ENCODE measurements around the gene FAF1. TPM values are rescaled to one million over a fixed set of nuclear protein-coding genes. Genes with fewer than 3 reads are reported as not detected.

FAF1 gene
- total RNA-seq, 1 donor from 2014 or later: 58.8 TPM

DNA sequence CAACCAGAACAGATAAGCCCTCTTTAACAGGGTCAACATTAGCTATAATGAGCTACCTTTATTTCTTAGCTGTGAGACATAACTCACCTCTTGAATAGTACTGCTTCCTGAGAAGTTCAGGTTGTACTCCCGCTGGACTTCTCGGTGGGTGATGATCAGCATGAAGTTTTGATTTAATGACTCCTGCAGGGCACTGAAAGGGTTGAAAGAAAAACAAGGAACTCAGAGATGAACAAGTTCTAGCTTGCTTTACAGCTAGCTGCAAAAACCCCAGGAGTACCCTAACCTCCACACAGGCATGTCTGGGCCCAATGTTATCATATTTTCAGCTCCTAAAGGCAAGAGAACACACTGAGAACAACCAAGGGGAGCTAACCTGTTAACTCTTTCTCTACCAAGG is 254.4 kb downstream of the FAF1 start:
- Mint-ChIP-seq H3K27me3 (ENCODE audit: insufficient read depth) (no peaks in the 10 kb centered on the region), H3K4me3 (no peak overlapping the region), H3K36me3 (ENCODE audit: low read depth) (no peaks in the 10 kb centered on the region), H3K27ac (no peak overlapping the region), H3K9me3 (no peaks in the 10 kb centered on the region), H3K4me1 (ENCODE audit: low read depth) (no peaks in the 10 kb centered on the region)
- no peak for DNase-seq (ENCODE audit: low spot score)
- intact Hi-C loops (cut with micrococcal nuclease): loop anchor here (10.0 kb wide), 1 partner anchor 281 kb away; the partner anchor contains the start of gene DMRTA2

DNA sequence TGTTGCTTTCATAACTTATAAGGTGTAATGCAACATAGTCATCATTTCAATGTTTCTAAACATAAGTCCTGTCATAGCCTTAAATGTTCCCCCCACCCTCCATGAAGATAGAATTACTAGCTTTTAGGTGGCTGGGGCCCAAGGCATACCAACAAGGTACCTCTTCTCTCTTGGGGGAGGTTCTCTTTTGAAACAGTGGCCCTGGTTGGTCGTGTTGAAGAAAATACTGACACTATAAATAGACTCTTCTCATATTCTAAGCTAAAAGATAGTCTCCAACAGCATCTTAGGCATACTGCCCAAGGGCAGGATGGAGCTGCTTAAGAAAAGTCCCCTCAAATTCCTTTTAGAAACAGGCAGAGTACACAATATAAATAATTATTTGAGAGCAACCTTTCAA is 255.0 kb downstream of the FAF1 start:
- Mint-ChIP-seq H3K4me3 (no peak overlapping the region), H3K27me3 (ENCODE audit: insufficient read depth) (no peaks in the 10 kb centered on the region), H3K27ac (no peak overlapping the region), H3K9me3 (no peaks in the 10 kb centered on the region), H3K36me3 (ENCODE audit: low read depth) (no peaks in the 10 kb centered on the region), H3K4me1 (ENCODE audit: low read depth) (no peaks in the 10 kb centered on the region)
- no peak for DNase-seq (ENCODE audit: low spot score)
- intact Hi-C loops (cut with micrococcal nuclease): loop anchor here (10.0 kb wide), 1 partner anchor 280 kb away; the partner anchor contains the start of gene DMRTA2

DNA sequence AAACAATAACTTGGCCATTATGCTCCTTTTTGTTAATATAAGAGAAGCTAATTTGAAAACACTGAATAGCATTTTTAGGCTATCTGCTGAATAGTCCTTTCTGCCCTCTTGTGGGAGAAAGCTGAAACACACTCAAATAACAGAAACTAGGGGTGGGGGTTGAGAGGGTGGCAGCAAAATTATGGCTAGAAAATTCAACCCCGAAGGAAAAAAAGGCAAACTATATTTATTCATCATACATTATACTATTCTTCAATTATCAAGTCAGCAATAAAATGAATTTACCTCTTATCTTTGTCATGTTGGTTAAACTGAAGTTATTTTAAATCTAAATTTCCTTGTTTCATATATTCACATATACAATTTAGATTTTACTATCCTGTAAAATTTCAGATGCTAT is 255.9 kb downstream of the FAF1 start:
- Mint-ChIP-seq H3K36me3 (ENCODE audit: low read depth) (no peaks in the 10 kb centered on the region), H3K4me1 (ENCODE audit: low read depth) (no peaks in the 10 kb centered on the region), H3K9me3 (no peaks in the 10 kb centered on the region), H3K27ac (no peak overlapping the region), H3K4me3 (no peak overlapping the region), H3K27me3 (ENCODE audit: insufficient read depth) (no peaks in the 10 kb centered on the region)
- DNase-seq (ENCODE audit: low spot score): no peak
- intact Hi-C loops (cut with micrococcal nuclease): loop anchor here (1.0 to 10.0 kb wide), 2 partner anchors 279 to 336 kb away; partner anchors contain the start of gene DMRTA2

DNA sequence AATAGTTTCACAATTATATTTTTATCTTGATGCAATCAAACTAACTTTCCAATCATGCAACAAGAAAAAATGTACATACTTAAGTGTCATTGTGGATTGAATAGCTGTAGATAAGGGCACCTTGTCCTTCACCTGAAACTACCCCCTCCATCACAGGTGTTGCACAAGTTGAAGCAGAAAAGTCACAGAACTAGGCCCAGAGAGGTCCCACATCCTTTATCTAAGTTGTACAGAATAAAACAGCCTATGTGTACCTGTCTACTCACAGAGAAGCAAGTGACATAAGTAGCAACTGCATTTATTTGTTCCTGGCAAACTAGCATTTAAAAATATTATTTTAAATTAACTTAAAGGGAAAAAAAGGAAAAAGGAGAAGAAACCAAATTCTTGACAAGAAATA is 256.8 kb downstream of the FAF1 start:
- no peak overlapping the region for H3K4me3 Mint-ChIP-seq
- no peaks in the 10 kb centered on the region for H3K36me3 Mint-ChIP-seq (ENCODE audit: low read depth)
- H3K4me1 Mint-ChIP-seq (ENCODE audit: low read depth): no peaks in the 10 kb centered on the region
- no peaks in the 10 kb centered on the region for H3K9me3 Mint-ChIP-seq
- H3K27me3 Mint-ChIP-seq (ENCODE audit: insufficient read depth): no peaks in the 10 kb centered on the region
- intact Hi-C loops (cut with micrococcal nuclease): loop anchor here (10.0 kb wide), 1 partner anchor 278 kb away; the partner anchor contains the start of gene DMRTA2
- H3K27ac Mint-ChIP-seq: no peak overlapping the region
- DNase-seq (ENCODE audit: low spot score): no peak

DNA sequence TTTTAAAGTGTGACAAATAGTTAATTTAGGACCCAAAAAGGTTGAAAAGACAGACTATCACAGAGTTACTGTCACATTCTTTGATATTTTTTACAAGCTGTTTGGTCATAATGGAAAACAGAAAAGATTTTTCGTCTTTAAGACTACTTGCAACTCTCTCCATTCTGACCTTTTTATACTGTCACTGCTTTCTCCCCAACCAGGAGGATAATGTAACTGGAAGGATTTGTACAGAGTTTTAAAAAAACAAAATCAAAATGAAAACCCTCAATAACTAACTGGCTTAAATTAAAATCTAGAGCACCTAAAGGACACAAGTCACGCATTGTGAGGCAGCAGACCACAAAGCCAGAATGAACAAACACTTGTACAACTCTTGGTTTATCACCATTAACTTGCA is 257.7 kb downstream of the FAF1 start:
- Mint-ChIP-seq H3K27ac (no peak overlapping the region), H3K27me3 (ENCODE audit: insufficient read depth) (no peaks in the 10 kb centered on the region), H3K9me3 (no peaks in the 10 kb centered on the region), H3K4me3 (no peak overlapping the region), H3K36me3 (ENCODE audit: low read depth) (no peaks in the 10 kb centered on the region), H3K4me1 (ENCODE audit: low read depth) (no peaks in the 10 kb centered on the region)
- intact Hi-C loops (cut with micrococcal nuclease): loop anchor here (10.0 kb wide), 1 partner anchor 278 kb away; the partner anchor contains the start of gene DMRTA2
- no peak for DNase-seq (ENCODE audit: low spot score)

DNA sequence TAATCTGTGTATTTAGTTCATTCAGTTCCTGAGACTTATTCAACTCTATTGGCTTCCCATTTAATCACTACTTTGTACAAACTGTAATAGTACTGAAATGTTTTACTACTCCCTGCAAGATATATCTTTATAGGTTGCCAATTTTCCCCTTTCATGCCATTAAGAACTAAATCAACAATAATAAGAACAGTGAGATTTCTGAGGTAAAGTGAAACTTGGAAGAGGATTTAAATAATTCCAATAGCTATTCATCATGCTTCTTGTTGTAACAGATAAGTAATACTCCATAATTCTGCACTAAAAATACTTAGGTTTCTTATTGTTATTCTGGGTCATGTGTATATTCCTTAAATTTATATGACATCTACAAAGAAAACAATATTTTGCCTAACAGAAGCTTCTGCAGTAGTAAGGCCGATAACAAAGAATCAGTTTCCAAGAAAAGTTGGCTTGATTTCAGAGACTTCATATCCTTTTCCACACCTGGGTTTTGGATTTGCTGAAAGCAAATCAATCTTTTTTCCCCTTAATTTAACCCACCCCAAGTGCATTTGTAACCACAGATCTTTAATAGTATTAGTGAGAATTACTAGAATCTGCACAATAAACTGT is 258.3 kb downstream of the FAF1 start:
- Mint-ChIP-seq H3K9me3 (no peaks in the 10 kb centered on the region), H3K27ac (no peak overlapping the region)

DNA sequence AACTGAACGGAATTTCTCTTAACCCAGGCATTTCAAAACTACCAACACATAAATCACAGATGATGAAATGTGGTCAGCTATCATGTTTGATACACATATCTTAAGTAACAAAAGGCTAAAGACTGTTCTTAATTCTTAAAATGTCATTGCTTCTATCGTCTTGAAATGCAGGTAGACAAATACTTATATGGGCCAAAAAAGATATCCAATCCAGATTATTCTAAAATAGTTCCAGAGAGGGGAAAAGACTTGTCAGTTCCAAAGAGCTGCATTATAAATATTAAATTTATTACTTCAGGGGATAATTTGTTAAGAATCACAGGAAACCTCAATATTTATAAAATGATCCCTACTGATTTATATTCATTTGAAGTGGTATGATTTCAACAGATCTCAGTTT is 259.4 kb downstream of the FAF1 start:
- Mint-ChIP-seq H3K4me1 (ENCODE audit: low read depth) (no peaks in the 10 kb centered on the region), H3K36me3 (ENCODE audit: low read depth) (no peaks in the 10 kb centered on the region), H3K27ac (no peak overlapping the region), H3K4me3 (no peak overlapping the region), H3K27me3 (ENCODE audit: insufficient read depth) (no peaks in the 10 kb centered on the region), H3K9me3 (no peaks in the 10 kb centered on the region)
- no peak for DNase-seq (ENCODE audit: low spot score)
- intact Hi-C loops (cut with micrococcal nuclease): loop anchor here (10.0 kb wide), 1 partner anchor 276 kb away; the partner anchor contains the start of gene DMRTA2

More for the DNA sequence above, 258.3 kb downstream of the FAF1 start:
- Mint-ChIP-seq H3K27me3 (ENCODE audit: insufficient read depth) (no peaks in the 10 kb centered on the region), H3K4me1 (ENCODE audit: low read depth) (no peaks in the 10 kb centered on the region), H3K36me3 (ENCODE audit: low read depth) (no peaks in the 10 kb centered on the region), H3K4me3 (no peak overlapping the region)
- intact Hi-C loops (cut with micrococcal nuclease): loop anchor here (10.0 kb wide), 1 partner anchor 277 kb away; the partner anchor contains the start of gene DMRTA2
- DNase-seq (ENCODE audit: low spot score): no peak

DNA sequence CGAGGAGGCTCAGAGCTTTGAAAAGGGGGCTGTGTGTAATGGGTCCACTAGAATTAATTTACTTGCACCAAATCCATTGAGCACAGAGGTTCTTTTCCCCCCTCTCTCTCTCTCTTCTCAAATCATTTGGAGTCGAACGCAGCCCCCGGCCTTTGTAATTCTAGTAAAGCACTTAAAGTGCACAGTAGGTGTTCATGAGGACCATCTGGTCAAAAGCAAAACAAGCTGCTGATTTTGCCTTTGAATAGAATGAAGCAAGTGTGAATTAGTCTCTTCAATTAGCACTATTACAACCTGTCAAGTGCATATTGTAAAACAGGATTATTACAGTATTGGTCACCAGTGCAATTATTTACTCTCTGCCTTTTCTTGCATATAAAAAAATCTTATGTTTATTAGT is 259.9 kb downstream of the FAF1 start:
- Mint-ChIP-seq H3K4me3 (no peak overlapping the region), H3K27ac (no peak overlapping the region), H3K27me3 (ENCODE audit: insufficient read depth) (no peaks in the 10 kb centered on the region), H3K36me3 (ENCODE audit: low read depth) (no peaks in the 10 kb centered on the region), H3K9me3 (no peaks in the 10 kb centered on the region), H3K4me1 (ENCODE audit: low read depth) (no peaks in the 10 kb centered on the region)
- intact Hi-C loops (cut with micrococcal nuclease): loop anchor here (10.0 kb wide), 1 partner anchor 275 kb away; the partner anchor contains the start of gene DMRTA2
- no peak for DNase-seq (ENCODE audit: low spot score)

DNA sequence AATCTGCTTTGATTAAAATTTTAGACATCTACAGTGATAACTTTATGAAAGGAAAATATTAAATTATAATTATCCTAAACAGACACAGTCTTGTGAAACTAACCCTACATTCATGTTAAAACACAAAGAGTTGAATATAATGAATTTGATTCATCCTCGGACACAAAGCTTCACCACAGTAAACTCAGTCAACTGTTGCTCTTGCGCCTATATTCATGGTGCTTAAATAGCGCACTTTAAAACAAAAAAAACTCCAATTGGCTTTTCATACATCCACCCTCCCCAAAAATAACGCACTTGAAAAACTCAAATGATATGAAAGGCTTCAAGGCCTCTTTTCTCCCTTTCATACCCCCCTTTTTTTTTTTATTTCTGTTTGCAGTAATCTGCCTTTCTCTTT is 260.3 kb downstream of the FAF1 start:
- Mint-ChIP-seq H3K4me1 (ENCODE audit: low read depth) (no peaks in the 10 kb centered on the region), H3K9me3 (no peaks in the 10 kb centered on the region), H3K36me3 (ENCODE audit: low read depth) (no peaks in the 10 kb centered on the region), H3K4me3 (no peak overlapping the region), H3K27ac (no peak overlapping the region), H3K27me3 (ENCODE audit: insufficient read depth) (no peaks in the 10 kb centered on the region)
- DNase-seq (ENCODE audit: low spot score): no peak
- intact Hi-C loops (cut with micrococcal nuclease): loop anchor here (10.0 kb wide), 1 partner anchor 275 kb away; the partner anchor contains the start of gene DMRTA2

DNA sequence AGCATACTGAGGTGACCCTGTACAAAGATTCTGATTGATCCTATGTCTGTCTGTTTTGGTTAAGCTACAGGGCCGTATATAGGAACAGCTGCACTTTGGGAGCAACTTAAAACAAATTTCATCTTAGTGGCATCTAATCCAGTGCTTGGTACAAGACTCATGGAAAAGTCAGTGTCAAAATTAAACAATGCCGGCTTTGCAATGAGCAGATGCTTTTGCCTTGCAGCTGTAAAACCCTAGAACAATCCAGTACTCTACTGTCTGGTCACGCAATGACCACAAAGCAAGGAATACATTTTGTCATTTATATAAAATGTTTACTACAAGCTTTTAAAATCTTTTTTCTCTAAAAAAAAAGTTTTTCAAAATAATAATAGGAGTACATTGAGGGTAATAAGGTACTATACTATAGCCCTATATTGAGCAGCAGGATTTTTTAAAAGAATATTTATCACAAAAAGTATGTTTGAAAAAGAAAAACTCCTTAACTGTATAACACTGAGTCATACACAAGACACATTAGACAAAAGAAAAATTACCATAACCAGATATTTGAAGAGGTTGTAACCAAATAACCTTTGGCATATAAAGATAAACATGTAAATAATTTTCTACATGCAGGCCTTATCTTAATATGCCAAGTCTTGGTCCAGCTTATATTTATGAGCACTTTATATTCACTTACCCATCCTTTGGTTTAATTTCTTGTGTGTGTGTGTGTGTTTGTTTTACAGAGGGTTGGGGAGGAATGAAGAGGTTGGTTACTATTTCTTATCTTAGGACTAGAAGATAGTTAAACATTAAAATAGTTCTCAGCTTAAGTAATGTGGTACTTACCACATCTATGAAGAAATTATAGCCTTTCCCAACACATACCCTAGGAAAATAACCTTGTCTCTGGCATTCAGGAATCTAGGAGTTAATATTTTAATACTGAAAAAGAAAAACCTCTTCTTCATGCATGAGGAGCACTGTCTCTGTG is 262.3 kb downstream of the FAF1 start:
- no peak overlapping the region for H3K27ac Mint-ChIP-seq
- no peak for DNase-seq (ENCODE audit: low spot score)
- no peaks in the 10 kb centered on the region for H3K27me3 Mint-ChIP-seq (ENCODE audit: insufficient read depth)
- no peaks in the 10 kb centered on the region for H3K4me1 Mint-ChIP-seq (ENCODE audit: low read depth)
- no peaks in the 10 kb centered on the region for H3K36me3 Mint-ChIP-seq (ENCODE audit: low read depth)
- intact Hi-C loops (cut with micrococcal nuclease): no loop called here
- H3K9me3 Mint-ChIP-seq: no peaks in the 10 kb centered on the region
- no peak overlapping the region for H3K4me3 Mint-ChIP-seq

DNA sequence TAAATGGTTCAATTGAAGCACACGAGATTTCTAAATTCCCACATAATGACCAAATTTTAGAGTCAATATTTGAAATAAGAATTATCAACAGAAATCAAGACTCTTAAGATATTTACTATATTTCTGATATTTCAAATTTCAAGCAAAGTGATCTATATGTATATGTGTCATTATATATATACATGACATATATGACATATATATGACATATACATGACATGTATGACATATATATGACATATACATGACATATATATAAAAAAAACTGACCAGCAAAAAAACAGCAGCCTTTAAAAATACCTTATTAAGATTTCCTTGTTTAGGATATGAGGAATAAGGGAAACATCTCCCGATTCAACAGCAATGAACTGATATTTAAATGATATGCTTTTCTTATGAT is 266.2 kb downstream of the FAF1 start:
- no peak overlapping the region for H3K27ac Mint-ChIP-seq
- no peaks in the 10 kb centered on the region for H3K9me3 Mint-ChIP-seq
- DNase-seq (ENCODE audit: low spot score): no peak
- no peaks in the 10 kb centered on the region for H3K27me3 Mint-ChIP-seq (ENCODE audit: insufficient read depth)
- intact Hi-C loops (cut with micrococcal nuclease): no loop called here
- no peaks in the 10 kb centered on the region for H3K4me1 Mint-ChIP-seq (ENCODE audit: low read depth)
- no peak overlapping the region for H3K4me3 Mint-ChIP-seq
- peaks cover 4% of the 10 kb centered on the region for H3K36me3 Mint-ChIP-seq (ENCODE audit: low read depth)

DNA sequence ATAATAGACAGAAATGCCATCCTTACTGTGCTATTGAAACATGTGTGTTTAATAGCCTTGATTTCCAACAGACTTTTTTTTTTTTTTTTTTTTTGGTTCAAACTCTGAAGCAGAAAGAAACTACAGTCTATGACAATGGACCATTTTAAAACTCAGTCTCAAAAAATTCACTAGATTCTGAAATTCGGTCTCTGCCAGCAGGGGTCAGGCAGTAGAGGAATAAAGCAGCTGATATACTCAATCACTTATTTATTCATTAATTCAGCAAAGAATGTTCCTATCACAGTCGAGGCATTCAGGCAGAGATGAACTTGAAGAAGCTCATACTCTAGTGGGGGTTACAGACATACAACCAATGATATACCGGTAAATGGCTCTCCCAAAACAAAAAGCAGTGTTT is 275.9 kb downstream of the FAF1 start:
- H3K27me3 Mint-ChIP-seq (ENCODE audit: insufficient read depth): no peaks in the 10 kb centered on the region
- intact Hi-C loops (cut with micrococcal nuclease): no loop called here
- no peaks in the 10 kb centered on the region for H3K4me1 Mint-ChIP-seq (ENCODE audit: low read depth)
- H3K27ac Mint-ChIP-seq: no peak overlapping the region
- DNase-seq (ENCODE audit: low spot score): no peak
- no peak overlapping the region for H3K4me3 Mint-ChIP-seq
- no peaks in the 10 kb centered on the region for H3K9me3 Mint-ChIP-seq
- no peaks in the 10 kb centered on the region for H3K36me3 Mint-ChIP-seq (ENCODE audit: low read depth)

DNA sequence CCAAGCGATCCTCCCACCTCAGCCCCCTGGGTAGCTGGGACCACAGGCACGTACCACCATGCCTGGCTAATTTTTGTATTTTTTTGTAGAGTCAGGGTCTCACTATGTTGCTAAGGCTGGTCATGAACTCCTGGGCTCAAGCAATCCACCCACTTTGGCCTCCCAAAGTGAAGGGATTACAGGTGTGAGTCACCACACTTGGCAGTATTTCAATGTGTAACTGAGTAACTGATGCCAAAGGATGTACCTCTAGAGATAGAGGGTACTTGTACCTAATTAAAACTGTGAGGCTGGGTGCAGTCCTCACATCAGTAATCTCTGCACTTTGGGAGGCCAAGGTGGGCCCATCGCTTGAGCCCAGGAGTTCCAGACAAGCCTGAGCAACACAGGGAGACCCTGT is 278.1 kb downstream of the FAF1 start:
- Mint-ChIP-seq H3K27ac (no peak overlapping the region), H3K4me1 (ENCODE audit: low read depth) (no peaks in the 10 kb centered on the region), H3K9me3 (no peaks in the 10 kb centered on the region), H3K4me3 (no peak overlapping the region), H3K27me3 (ENCODE audit: insufficient read depth) (no peaks in the 10 kb centered on the region), H3K36me3 (ENCODE audit: low read depth) (no peaks in the 10 kb centered on the region)
- DNase-seq (ENCODE audit: low spot score): no peak
- intact Hi-C loops (cut with micrococcal nuclease): no loop called here
